HL-60 (cell line): ENCODE data around the gene PRIMA1.

Source experiments
- POLR2AphosphoS5 ChIP-seq: IDR thresholded peaks from 2 replicates; pipeline ENCODE4 v1.6.1; 2012; ENCODE audit warnings: low read depth
- TF ChIP-seq, protein P1 (sequence below): IDR thresholded peaks from one replicate; pipeline ENCODE4 v1.5.1; 2011; ENCODE audit warnings: low read length, control low read depth, inconsistent platforms; ENCODE audit not compliant: insufficient read depth
- TF ChIP-seq, protein P2 (sequence below): IDR thresholded peaks from 2 replicates; pipeline ENCODE4 v1.6.1; 2012; ENCODE audit warnings: low read depth; ENCODE audit not compliant: insufficient replicate concordance

DNA sequence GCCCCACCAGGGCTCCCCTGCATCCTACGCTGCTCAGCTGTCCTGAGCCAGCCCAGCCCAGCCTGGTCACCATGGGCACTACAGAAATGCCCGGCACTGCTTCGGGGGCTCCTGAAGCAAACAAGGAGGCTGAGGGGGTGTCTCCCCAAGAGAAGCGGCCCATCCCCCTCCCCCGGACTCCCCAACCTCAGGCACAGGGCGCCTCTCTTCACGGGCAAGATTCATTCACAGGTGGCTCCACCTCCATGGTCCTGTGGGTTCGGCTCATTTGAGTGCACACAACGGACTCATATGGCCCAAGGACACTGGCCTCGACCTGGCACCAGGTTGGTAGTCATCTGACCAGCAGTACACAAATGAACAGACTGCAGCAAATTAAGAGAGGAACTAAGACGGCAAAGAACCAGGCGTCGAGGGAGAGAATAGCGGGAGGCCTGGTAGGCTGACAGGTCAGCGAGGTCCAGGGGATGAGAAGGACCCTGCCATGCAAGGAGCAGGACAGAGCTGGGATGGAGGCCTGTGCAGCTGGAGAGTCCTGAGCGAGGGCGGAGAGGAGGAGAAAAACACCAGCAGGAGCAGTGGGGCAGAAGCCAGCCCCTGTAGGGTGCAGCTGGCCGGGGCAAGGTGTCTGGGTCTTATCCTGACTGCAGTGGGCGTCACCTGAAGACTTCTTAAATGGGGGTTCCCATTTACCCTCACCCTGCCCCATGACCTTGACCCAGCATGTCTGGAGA is 60.2 kb downstream of the PRIMA1 start:
- TF ChIP-seq, protein P1, sequence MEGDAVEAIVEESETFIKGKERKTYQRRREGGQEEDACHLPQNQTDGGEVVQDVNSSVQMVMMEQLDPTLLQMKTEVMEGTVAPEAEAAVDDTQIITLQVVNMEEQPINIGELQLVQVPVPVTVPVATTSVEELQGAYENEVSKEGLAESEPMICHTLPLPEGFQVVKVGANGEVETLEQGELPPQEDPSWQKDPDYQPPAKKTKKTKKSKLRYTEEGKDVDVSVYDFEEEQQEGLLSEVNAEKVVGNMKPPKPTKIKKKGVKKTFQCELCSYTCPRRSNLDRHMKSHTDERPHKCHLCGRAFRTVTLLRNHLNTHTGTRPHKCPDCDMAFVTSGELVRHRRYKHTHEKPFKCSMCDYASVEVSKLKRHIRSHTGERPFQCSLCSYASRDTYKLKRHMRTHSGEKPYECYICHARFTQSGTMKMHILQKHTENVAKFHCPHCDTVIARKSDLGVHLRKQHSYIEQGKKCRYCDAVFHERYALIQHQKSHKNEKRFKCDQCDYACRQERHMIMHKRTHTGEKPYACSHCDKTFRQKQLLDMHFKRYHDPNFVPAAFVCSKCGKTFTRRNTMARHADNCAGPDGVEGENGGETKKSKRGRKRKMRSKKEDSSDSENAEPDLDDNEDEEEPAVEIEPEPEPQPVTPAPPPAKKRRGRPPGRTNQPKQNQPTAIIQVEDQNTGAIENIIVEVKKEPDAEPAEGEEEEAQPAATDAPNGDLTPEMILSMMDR, result no peak
- TF ChIP-seq POLR2AphosphoS5, result no peak
- TF ChIP-seq, protein P2, sequence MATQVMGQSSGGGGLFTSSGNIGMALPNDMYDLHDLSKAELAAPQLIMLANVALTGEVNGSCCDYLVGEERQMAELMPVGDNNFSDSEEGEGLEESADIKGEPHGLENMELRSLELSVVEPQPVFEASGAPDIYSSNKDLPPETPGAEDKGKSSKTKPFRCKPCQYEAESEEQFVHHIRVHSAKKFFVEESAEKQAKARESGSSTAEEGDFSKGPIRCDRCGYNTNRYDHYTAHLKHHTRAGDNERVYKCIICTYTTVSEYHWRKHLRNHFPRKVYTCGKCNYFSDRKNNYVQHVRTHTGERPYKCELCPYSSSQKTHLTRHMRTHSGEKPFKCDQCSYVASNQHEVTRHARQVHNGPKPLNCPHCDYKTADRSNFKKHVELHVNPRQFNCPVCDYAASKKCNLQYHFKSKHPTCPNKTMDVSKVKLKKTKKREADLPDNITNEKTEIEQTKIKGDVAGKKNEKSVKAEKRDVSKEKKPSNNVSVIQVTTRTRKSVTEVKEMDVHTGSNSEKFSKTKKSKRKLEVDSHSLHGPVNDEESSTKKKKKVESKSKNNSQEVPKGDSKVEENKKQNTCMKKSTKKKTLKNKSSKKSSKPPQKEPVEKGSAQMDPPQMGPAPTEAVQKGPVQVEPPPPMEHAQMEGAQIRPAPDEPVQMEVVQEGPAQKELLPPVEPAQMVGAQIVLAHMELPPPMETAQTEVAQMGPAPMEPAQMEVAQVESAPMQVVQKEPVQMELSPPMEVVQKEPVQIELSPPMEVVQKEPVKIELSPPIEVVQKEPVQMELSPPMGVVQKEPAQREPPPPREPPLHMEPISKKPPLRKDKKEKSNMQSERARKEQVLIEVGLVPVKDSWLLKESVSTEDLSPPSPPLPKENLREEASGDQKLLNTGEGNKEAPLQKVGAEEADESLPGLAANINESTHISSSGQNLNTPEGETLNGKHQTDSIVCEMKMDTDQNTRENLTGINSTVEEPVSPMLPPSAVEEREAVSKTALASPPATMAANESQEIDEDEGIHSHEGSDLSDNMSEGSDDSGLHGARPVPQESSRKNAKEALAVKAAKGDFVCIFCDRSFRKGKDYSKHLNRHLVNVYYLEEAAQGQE, result no peak
